SIG-M5 treated with dmso at 0.1 percent for 504 hours (cell line): ENCODE data around the gene CDC20B.

Experiments used
- DNase-seq: peaks from one replicate; lab custom pipeline; 2025; ENCODE audit not compliant: unreplicated experiment; lab: John Stamatoyannopoulos, UW

CDC20B gene, protein sequence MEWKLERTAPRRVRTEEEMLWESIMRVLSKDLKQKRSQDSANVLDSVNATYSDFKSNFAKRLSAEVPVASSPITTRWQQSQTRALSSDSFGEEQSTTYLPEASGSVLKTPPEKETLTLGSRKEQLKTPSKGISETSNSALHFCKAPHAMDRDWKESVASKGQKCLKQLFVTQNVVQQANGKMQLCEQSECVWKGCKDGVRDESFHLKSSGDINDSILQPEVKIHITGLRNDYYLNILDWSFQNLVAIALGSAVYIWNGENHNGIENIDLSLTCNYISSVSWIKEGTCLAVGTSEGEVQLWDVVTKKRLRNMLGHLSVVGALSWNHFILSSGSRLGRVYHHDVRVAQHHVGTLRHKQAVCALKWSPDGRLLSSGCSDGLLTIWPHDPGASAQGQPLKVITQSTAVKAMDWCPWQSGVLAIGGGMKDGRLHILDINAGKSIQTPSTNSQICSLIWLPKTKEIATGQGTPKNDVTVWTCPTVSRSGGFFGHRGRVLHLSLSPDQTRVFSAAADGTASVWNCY

DNA sequence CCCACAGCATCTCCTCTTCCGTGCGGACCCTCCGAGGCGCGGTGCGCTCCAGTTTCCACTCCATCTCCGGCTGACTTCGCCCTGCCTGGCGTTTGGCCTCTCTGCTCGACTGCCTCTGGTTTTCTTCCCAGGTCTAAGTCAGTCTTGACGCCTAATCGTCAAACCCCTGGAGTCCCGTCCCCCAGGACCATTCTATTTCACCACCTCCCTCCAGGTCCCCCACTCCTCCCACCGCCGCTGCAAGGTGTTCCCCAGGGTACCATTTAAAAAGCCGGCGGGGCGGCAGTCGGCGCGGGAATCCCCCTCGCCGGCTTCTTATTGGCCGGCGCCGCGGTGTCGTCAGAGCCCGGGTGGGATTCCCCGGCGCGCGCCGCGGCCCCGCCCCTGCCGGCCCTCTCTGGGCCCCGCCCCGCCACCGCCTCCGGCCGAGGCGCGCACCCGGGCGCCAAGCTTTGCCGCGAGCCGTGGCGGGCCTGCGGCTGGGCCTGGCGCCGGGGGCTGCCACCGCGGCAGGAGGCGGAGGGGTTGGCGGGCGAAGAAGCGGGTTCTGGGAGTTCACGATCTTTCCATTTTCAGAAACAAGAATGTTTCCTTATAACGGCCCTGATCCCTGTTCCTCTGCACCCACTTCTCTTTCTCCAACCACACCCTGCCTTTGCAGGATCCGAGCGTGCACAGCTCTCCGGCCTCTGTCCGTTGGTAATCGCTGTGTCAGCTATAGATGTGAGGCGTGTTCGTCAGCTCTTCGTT, at the start of gene CDC20B:
Gene CDC20B, minus strand, starts transcription at position 241 of the 750 bp plus-strand sequence. Its CDS starts 177 bp downstream, at position 64.
- DNase-seq, result peak; percentile 65

DNA sequence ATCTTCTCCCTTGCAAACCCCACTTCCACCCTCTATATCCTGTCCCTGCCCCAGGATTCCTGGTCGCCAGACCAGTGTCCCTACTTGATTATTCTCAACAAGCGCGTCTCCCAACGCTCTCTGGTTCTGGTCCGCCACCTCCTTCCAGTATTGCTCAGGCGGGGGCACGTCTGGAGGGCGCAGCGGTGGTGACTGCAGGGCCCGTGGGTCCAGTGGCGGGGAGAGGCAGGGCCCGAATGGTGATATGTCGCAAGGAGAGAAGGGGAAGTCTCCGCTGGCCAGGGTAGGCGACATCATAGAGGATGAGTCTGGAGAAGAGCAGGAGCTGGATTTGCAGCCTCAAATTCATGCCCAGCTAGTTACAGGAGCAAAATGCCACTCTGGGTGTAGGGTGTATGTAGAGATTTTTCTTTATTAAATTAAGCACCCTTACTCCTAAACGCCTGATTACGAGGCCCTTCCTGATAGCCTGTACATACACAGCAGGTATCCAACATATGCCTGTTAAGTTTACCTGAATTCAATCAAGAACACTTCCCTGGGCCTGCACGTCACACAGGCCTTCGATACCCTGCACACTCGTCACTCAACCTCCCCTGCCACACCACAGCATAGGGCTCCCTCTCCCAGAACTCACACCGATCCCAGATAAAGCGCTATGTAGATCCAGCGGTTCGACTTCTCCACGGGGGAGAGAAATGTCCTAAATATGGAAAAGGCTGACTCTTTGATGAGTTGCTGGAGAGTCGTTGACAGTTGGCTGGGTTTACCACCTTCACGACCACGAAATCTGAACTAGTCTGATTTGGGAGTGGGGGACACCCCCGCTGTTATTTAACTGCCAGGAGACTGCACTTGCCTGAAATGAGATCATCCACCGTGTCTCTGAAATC, 49.4 kb upstream of the CDC20B start:
- no peak for DNase-seq

DNA sequence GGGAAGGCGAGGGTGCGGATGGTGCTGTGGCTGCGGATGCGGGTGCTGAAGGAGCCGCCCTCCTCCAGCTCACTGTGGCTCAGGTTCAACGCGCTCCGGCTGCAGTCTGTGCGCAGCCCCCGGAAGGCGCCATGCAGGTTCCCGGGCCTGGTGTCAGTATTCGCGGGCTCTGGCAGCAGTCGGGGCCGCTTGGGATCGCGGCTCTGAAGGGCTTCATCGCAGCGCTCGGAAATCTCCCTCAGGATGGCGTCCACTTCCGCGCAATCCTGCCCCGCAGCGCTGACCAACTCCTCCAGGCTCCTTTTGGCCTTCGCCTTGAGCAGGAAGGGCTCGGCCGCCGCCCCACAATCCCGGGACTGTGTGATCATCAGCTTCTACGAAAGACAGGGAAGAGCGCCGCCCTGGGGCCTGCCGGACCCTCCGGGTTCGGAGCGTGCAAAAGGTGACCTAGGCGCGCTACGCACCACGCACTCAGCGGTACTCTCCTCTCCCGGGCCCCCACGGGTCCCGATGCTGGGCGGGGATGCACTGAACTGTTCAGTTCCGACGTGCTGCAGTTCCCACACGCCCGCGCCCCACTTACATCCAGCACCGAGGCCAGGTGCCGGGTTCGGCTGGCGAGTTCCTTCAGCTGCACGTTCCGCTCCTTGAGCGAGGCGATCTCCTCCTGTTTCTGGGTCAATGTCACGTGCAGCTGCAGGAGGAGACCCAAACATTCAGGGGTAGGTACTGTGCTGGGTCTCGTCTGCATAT, 47.6 kb upstream of the CDC20B start:
- no peak for DNase-seq

DNA sequence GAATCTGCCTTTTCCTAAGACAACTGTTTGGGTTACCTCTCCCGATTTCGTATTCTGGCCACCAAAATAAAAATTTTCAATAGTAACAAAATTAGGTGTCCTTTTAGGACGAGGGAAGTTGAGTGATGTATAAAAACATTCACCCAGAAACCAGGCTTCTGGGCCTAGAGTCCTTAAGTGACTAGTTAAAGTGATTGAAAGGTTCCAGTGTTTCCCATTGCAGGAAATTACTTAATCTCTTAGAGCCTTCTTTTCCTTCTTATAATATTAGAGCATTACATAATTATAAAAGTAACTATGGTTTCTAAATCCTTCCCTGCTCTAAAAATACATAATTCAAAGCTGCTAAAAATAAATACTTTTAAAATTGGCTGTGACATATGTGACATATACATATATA, 46.8 kb upstream of the CDC20B start:
- no peak for DNase-seq

DNA sequence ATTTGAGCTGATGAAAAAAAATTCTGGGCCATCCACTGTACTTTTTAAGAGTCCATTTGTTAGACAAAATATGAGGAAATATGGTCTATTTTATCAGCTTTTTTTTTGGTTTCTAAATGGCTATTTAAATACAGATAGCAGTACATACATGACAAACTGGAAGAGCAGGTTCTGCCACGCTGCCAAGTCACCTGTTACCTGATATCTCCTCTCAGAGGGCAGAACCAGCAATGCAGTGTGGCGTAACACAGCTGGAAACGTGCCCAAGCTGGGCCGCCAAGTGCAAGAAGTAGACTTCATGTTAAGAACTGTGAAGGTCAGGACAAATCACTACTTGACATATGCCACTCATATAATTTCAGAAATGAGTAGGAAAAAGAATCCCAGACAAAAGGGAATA, 46.0 kb upstream of the CDC20B start:
- peak; percentile 26 for DNase-seq

DNA sequence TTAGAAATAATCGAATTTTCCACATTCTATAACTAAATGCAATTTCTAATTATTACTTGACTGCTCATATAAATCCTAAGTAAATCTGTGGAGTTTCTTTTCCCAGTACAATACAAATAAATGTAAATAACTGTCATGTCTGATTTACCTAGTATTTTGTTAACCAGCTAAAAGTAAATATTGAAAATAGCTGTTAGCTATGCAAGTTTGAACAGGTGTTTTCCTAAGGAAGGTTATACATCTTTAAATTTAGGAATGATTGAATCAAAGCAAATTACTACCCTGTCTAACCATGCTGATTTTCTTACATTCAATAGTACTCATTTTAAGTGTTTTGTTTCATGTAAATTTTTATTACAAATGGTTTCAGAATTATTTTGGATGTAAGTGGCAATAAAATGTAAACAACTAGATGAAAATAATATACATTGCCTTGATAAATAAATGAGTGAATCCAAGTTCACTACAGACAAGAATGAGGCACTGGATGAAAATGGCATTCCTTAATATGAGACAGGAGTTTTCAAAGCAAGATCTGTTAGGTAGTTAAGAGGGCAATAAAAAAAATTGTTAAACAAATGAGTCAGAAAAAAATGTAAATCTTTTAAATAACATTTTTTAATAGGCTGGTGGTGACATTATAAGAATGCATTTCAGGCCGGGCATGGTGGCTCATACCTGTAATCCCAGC, 38.4 kb upstream of the CDC20B start:
- no peak for DNase-seq

DNA sequence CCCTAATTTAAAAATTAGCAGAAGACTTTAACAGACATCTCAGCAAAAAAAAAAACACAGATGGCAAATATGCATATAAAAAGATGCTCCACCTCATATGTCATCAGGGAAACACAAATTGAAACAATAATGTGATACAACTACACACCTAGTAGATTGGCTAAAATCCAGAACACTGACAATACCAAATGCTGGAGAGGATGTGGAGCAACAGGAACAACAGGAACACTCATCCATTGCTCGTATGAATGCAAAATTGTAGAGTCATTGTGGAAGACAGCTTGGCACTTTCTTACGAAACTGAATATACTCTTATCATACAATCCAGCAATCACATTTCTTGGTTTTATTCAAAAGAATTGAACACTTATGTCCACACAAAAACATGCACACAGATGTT, 32.0 kb upstream of the CDC20B start:
- no peak for DNase-seq

DNA sequence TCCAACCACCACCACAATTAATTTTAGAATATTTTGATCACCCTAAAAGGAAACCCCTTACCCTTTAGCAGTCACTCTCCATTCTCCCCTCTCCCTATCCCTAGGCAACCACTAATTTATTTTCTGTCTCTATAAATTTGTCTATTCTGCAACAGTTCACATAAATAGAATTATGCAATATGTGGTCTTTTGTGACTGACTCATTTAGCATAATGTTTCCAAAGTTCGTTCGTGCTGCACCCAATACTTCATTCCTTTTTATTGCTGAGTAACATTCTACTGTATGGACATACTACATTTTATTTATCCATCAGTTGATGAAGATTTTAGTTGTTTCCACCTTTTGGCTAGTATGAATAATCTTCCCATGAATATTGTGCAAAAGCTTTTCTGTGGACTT, 18.2 kb upstream of the CDC20B start:
- DNase-seq, result no peak

DNA sequence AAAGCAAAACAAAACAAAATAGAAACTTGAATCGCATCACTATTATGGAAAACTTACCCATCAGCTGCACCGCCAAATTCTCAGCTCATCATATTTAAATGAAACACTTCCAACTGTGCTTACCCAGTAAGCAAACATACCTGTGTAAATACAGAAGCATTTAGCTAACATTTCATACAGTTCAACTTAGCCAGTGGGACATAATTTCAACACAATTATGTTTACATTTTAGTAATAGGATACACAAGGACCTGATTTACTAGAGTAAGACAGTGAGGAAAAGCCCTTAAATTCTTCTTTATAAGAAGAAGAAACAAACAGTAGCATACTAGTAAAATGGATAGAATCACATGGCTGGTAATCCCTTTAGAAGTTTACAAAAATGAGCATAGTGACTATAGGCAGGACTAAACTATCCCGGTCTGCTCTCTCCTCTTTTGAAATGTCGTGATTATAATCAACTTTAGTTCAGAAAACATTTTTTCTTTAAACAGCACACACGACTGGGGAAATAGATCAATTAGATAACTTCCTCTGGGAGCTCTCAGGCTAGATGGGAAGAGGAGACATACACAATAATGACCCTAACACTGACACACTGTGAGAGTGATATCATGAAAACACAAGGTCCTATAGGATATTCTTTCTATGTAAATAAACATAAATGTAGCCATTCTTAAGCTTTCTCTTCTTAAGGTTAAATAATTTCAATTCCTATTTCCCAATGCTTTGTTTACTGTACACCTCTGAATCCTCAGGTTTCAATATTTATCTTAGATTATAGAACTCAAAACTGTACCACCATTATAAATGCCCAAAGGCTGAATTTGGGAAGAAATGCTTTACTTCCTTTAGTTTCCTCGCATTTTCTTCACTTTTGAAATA, 15.9 kb upstream of the CDC20B start:
- DNase-seq, result peak; percentile 11

DNA sequence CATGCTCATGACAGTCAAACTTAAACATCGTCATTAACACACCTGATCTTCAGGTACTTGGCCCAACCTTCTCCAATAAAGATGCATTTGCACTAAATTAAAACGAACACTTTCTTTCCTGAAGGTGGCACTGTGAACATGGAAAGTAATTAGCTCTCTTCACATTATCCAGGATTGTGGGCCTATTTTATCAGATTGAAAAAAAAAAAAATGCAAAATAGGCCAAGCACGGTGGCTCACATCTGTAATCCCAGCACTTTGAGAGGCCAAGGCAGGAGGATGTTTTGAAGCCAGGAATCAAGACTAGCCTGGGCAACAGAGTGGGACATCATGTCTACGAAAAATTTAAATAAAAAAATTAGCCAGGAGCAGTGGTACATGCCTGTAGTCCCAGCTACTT, 14.4 kb upstream of the CDC20B start:
- DNase-seq, result peak; percentile 13

DNA sequence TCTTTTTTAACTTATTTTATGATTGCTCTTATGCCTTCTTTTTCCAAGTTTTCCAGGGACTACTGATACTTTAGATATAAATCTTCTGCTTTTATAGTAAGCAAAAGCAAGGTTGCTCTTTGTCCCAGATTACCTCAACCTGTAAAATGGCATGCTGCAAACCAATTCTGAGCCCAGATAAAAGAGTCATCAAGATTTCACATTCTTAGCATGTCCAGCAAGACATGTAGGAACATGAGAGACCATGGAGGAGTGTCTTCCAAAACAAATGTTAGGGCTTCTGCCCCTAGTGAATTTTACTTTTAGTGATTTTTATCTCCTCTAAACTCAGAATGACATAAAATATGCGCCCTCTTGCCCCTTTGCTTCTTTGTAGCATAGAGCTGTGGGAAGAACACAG, 7.0 kb upstream of the CDC20B start:
- no peak for DNase-seq

DNA sequence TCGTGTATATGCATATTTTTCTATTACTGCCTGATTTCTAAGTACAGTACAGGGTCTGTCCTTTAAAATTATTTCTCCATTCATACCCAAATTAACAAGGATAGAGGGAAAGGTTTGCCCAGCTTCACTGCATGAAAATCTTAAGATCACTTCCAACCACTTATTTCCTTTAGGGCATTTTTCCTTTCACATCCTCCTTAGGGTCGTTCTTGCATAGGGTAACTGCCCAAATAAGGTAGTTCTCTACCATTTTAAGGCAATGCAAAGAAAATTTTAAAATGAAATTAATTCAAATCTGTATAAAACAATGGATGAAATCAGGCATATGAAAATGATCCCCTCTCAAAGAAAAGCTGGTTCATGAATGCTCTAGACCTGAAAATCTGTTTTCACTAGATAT, 4.1 kb upstream of the CDC20B start:
- DNase-seq, result peak; percentile 48

DNA sequence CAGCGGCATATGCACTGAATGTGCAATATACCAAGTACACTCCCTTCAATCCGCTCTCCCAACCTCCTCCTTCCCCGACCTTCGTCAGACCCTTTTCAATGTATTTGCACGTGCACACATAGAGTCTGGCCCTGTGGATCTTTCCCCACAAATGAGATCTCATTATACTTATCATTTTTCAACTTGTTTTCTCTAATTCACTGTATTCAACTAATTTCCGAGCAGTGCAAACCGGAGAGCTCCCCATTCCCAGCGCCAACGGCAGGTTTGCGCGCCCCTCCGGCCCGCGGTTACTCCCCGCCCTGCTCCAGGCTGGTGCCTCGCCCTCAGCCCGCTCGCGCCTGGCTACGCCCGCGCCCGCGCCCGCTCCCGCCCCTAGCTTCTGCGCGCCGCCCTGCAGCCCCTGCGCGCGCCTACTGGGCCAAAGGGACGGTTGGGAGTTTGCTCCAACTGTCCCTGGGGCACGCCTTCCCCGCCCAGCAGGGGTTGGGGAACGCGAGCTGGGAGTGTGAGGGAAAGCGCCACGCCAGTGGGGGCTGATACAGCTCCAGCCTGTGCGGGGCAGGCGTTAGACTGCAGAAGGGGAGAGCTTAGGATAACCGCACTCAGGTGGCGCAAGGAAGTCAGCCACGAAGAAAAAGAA, 3.3 kb upstream of the CDC20B start:
- peak; percentile 47 for DNase-seq

DNA sequence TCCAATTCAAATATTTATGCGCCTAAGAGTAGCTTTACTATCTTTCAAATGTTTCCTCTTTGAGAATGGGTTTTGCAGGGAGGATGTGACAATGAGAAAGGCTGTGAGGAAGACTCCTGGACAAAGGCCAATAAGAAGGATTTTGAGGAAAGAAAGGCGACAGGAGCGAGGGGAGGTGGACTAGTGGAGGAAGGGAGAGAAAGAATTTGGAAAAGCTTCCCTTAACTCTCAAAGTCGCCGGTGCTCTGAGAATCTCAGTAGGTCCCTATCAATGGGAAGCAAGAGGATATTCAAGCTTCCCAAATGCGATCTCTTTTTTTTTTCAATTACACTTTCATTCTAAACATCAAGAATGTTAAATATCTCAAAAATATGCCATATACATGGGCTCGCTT, 2.8 kb upstream of the CDC20B start:
- no peak for DNase-seq

DNA sequence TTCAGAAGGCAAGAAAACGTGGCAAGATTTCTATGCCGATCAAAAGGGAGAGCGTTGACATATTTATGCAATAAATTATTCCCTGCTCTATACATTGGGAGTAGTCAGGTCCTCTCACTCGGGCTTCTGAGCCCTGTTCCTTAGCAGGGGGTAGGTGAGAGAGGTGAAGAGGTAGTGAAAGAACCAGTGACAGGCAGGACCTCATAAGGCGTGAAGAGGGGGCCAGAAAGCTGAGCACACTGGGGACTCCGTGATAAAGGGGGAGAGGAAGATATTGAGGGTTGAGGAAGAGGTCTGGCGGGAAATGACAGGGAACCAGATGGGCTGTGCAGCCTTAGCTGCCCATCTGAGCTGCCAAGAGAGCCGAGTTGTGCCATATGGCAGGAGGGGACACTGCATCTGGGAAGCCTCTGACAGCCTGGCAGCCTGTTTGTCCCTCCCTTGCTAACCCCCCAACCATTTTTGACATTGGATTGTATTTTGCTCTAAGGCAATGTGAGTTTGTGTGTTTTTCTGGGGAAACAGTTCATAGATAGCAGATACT, 782 bp upstream of the CDC20B start:
- no peak for DNase-seq

DNA sequence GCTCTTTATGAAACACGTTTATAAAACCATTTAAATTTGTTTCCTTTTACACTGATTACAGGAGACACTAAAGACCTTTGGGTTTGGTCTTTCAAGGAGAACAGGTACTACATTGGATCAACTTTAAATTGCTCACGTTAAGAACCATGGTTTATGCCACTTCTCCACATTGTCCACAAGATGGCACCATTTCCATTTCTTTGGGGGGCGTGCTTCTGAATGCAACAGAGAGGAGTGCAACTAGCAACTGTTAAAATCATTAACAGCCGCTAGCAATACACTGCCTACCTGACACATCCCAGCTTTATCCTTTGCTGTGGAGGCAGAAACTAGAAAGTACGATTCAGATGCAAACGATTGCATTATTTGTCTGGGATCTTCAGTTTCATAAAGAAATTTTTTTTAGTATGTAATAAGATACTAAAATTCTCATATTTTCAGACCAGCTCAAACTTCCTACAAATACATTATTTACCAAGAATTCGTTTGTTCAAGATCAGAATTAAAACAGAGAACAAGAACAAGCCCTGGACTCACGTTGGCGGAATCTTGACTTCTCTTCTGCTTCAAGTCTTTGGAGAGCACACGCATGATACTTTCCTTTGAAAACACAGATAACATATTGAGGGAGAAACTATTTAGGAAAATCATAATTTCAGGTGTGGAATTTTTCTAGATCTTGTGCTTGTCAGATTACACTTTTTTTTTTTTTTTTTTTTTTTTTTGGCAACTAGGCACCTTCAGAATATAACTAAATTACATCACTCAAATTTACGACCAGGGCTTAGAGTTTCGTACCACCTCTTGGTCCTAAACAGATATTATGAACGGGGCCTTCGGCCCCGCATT, 702 bp downstream of the CDC20B start:
- DNase-seq, result peak; percentile 89

DNA sequence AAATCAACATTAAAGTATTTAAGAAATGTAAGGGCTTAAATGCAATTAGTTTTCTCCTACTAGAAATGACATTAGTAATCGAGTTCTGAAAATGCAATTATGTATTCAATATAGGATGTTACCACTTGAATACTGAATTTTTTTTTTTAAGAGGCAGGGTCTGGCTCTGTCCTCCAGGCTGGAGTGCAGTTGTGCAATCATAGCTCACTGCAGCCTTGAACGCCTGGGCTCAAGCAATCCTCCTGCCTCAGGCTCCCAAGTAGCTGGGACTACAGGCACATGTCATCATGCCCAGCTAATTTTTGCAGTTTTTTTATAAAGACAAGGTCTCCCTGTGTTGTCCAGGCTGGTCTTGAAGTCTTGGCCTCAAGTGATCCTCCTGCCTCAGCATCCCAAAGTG, 1.5 kb downstream of the CDC20B start:
- DNase-seq, result no peak
